HepG2 (cell line): ENCODE data around the gene TRAK1. TPM values are rescaled to one million over a fixed set of nuclear protein-coding genes. Genes with fewer than 3 reads are reported as not detected.
A peak's percentile ranks its signal among the peaks of the same experiment; 100 is the strongest.

Experiments
- EED ChIP-seq: sonication (generic); formaldehyde crosslinking; IDR thresholded peaks from 2 replicates; pipeline ENCODE4 v1.5.0; 2020; ENCODE audit warnings: mild to moderate bottlenecking, missing genetic modification reagents
- EHMT2 ChIP-seq: fragments of 200-600 bp; sonication (generic); IDR thresholded peaks from 2 replicates; pipeline ENCODE4 v1.7.0; 2017; ENCODE audit warnings: antibody characterized with exemption, low read depth, low read length, borderline replicate concordance
- FOSL1 ChIP-seq: sonication (generic); formaldehyde crosslinking; IDR thresholded peaks from 2 replicates; pipeline ENCODE4 v1.9.0; 2021; ENCODE audit warnings: missing genetic modification reagents, borderline replicate concordance
- FOXA1 ChIP-seq, 2 experiments: fragments of 450-650 bp in 1 of 2; sonication (generic) in 1 of 2; formaldehyde crosslinking in 1 of 2; IDR thresholded peaks; 2 replicates each; pipeline versions ENCODE4 v1.4.0 to v1.6.1; 2016 to 2020; ENCODE audit warnings: missing genetic modification reagents in 1 of 2
- GABPA ChIP-seq, 2 experiments: IDR thresholded peaks; 2 replicates each; pipeline ENCODE4 v1.6.1; 2011 to 2016; ENCODE audit warnings: low read depth in 2 of 2, low read length in 1 of 2, missing biosample characterization in 1 of 2, missing genetic modification characterization in 1 of 2
- GLI4 ChIP-seq: sonication (generic); formaldehyde crosslinking; IDR thresholded peaks from 2 replicates; pipeline ENCODE4 v1.5.1; 2020; ENCODE audit warnings: missing genetic modification reagents, mild to moderate bottlenecking, moderate library complexity, borderline replicate concordance
- HNF4A ChIP-seq: sonication (generic); formaldehyde crosslinking; IDR thresholded peaks from 2 replicates; pipeline ENCODE4 v1.4.0; 2020; ENCODE audit warnings: missing genetic modification reagents
- MIXL1 ChIP-seq: IDR thresholded peaks from 2 replicates; pipeline ENCODE4 v1.6.1; 2016
- RARA ChIP-seq: IDR thresholded peaks from 2 replicates; pipeline ENCODE4 v1.6.1; 2016; ENCODE audit warnings: missing genetic modification reagents, missing compliant biosample characterization
- TBX2 ChIP-seq: sonication (generic); formaldehyde crosslinking; IDR thresholded peaks from 2 replicates; pipeline ENCODE4 v1.5.0; 2020; ENCODE audit warnings: missing genetic modification reagents, mild to moderate bottlenecking, borderline replicate concordance
- THAP11 ChIP-seq: IDR thresholded peaks from 2 replicates; pipeline ENCODE4 v1.6.1; 2016; ENCODE audit warnings: missing biosample characterization, missing genetic modification reagents
- ZFP36 ChIP-seq: fragments of 150-350 bp; IDR thresholded peaks from 2 replicates; pipeline ENCODE4 v1.6.1; 2018; ENCODE audit warnings: borderline replicate concordance, low read length, low read depth; ENCODE audit not compliant: partially characterized antibody
- ZMYM2 ChIP-seq: sonication (generic); formaldehyde crosslinking; IDR thresholded peaks from 2 replicates; pipeline ENCODE4 v1.8.0; 2022; ENCODE audit warnings: mild to moderate bottlenecking, missing genetic modification reagents
- ZNF619 ChIP-seq: sonication (generic); formaldehyde crosslinking; IDR thresholded peaks from 2 replicates; pipeline ENCODE4 v1.4.0; 2020; ENCODE audit warnings: mild to moderate bottlenecking, missing genetic modification reagents
- ZNF660 ChIP-seq: sonication (generic); formaldehyde crosslinking; IDR thresholded peaks from 2 replicates; pipeline ENCODE4 v1.5.1; 2020; ENCODE audit warnings: mild to moderate bottlenecking, low read depth, missing genetic modification reagents, borderline replicate concordance
- ZSCAN25 ChIP-seq: sonication (generic); formaldehyde crosslinking; IDR thresholded peaks from 2 replicates; pipeline ENCODE4 v1.8.0; 2022; ENCODE audit warnings: mild to moderate bottlenecking, missing genetic modification reagents
- ZSCAN31 ChIP-seq: sonication (generic); formaldehyde crosslinking; IDR thresholded peaks from 2 replicates; pipeline ENCODE4 v1.5.0; 2020; ENCODE audit warnings: low read depth, mild to moderate bottlenecking, missing genetic modification reagents
- polyA plus RNA-seq, 8 experiments: library from polyadenylated mRNA; depleted of rRNA in 3 of 8; stranded (reverse) in 7 of 8; unstranded in 1 of 8; fragments of >200 nt; fragmentation: Illumina TruSeq in 4 of 8; extraction: Trizol in 4 of 8; gene quantifications; 2 replicates each; pipeline versions ENCODE4 v1.2.1 to v1.2.3, GENCODE V29; 2011 to 2016; ENCODE audit warnings: low read depth in 4 of 8, missing spikeins in 1 of 8, mixed read lengths in 1 of 8; ENCODE audit not compliant: insufficient read depth in 1 of 8
- total RNA-seq, 5 experiments: library from RNA; depleted of rRNA; stranded (reverse); fragments of >200 nt; fragmentation: Illumina TruSeq; extraction: Trizol; gene quantifications; 2 replicates each; pipeline ENCODE4 v1.2.3, GENCODE V29; 2016; ENCODE audit warnings: low read depth in 1 of 5
- TF ChIP-seq, protein P1 (sequence below): sonication (generic); formaldehyde crosslinking; IDR thresholded peaks from 2 replicates; pipeline ENCODE4 v1.4.0; 2020; ENCODE audit warnings: missing genetic modification reagents
- TF ChIP-seq, protein P2 (sequence below): sonication (generic); formaldehyde crosslinking; IDR thresholded peaks from 2 replicates; pipeline ENCODE4 v1.5.0; 2020; ENCODE audit warnings: missing genetic modification reagents
- TF ChIP-seq, protein P3 (sequence below): sonication (generic); formaldehyde crosslinking; IDR thresholded peaks from 2 replicates; pipeline ENCODE4 v1.5.0; 2020; ENCODE audit warnings: missing genetic modification reagents, mild to moderate bottlenecking, borderline replicate concordance
- TF ChIP-seq, protein P4 (sequence below): sonication (generic); formaldehyde crosslinking; IDR thresholded peaks from 2 replicates; pipeline ENCODE4 v1.4.0; 2020; ENCODE audit warnings: low read depth, mild to moderate bottlenecking, missing genetic modification reagents
- TF ChIP-seq, protein P5 (sequence below): sonication (generic); formaldehyde crosslinking; IDR thresholded peaks from 2 replicates; pipeline ENCODE4 v1.4.0; 2020; ENCODE audit warnings: missing genetic modification reagents, borderline replicate concordance

TRAK1 gene
- total and polyA plus RNA-seq, 2 of the 13 experiments (the other 11 are each of a cell fraction or from before 2014, with no cell fraction given) = 20.5 to 46.6 TPM

DNA sequence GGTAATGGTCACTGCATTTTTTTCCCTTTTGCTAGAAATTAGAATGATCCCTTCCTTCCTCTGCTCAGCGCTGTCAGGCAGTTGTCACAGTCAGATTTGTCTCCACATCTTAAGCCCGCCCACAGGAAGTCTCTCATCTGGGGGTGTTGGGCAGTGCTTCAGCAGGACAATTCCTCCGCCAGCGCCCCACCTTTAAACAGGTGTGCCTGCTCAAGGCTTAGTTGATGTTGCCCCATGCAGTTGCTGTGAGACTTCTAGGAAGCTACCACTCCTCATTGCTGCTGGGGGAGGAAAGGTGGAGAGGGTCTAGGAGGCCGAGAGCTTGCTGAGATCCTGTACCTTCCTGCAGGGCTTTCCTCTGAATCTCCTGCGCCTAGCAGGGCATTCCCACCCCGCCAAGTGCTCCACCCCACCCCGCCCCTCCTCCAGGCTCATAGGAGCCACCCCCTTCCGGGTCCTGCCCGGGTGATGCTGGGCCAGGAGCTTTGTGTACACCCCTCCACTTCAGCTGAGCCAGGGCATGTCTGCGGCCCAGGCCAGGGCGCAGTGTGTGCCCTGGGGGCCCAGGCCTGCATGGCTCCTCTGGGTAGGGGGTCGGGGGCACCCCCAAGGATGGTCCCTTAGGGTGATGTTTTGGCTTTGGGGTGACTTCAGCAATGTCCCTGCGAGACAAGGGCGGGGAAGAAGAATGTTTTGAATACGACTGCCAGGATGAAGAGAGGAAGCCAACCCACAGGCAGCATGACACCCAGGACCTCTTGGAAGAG lies 68.7 kb downstream of the TRAK1 start (continued):
- TF ChIP-seq, protein P1, sequence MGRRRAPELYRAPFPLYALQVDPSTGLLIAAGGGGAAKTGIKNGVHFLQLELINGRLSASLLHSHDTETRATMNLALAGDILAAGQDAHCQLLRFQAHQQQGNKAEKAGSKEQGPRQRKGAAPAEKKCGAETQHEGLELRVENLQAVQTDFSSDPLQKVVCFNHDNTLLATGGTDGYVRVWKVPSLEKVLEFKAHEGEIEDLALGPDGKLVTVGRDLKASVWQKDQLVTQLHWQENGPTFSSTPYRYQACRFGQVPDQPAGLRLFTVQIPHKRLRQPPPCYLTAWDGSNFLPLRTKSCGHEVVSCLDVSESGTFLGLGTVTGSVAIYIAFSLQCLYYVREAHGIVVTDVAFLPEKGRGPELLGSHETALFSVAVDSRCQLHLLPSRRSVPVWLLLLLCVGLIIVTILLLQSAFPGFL (CRISPR knock-in tag) = no peak
- TF ChIP-seq FOXA1 (IDR thresholded peaks at IDR 0.05) (no peak), FOXA1 (CRISPR knock-in tag; IDR thresholded peaks at IDR 0.05) (peak; percentile 79), ZSCAN25 (CRISPR knock-in tag) (no peak), ZFP36 (no peak), GABPA (IDR thresholded peaks at IDR 0.05; ENCODE audit: low read depth, low read length) (no peak; the same call in 1 of the 2 replicates), GABPA (CRISPR knock-in tag; IDR thresholded peaks at IDR 0.05; ENCODE audit: low read depth) (peak; percentile 66), FOSL1 (CRISPR knock-in tag) (no peak), ZNF660 (CRISPR knock-in tag) (no peak), GLI4 (CRISPR knock-in tag) (no peak), THAP11 (peak; percentile 40; the same call in 1 of the 2 replicates), HNF4A (CRISPR knock-in tag) (no peak), ZNF619 (CRISPR knock-in tag) (0 out of 2 replicates have a peak, but pooled peaks have one; percentile 42), ZMYM2 (CRISPR knock-in tag) (no peak), TBX2 (CRISPR knock-in tag) (peak; percentile 63), RARA (CRISPR knock-in tag) (no peak), MIXL1 (CRISPR knock-in tag) (no peak), ZSCAN31 (CRISPR knock-in tag) (no peak), EHMT2 (no peak), EED (CRISPR knock-in tag) (no peak)
- TF ChIP-seq, protein P2, sequence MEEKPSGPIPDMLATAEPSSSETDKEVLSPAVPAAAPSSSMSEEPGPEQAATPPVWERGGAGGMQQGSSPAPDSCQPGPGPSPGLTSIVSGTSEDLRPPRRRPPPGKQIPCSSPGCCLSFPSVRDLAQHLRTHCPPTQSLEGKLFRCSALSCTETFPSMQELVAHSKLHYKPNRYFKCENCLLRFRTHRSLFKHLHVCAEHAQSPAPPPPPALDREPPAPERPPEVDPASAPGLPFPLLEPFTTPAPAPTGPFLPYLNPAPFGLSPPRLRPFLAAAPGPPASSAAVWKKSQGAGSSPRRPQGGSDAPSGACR (CRISPR knock-in tag) = no peak
- TF ChIP-seq, protein P3, sequence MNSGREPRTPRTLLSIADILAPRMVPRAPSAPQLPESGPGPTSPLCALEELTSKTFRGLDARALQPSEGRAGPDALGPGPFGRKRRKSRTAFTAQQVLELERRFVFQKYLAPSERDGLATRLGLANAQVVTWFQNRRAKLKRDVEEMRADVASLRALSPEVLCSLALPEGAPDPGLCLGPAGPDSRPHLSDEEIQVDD (CRISPR knock-in tag) = no peak
- TF ChIP-seq, protein P4, sequence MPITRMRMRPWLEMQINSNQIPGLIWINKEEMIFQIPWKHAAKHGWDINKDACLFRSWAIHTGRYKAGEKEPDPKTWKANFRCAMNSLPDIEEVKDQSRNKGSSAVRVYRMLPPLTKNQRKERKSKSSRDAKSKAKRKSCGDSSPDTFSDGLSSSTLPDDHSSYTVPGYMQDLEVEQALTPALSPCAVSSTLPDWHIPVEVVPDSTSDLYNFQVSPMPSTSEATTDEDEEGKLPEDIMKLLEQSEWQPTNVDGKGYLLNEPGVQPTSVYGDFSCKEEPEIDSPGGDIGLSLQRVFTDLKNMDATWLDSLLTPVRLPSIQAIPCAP (CRISPR knock-in tag) = no peak
- TF ChIP-seq, protein P5, sequence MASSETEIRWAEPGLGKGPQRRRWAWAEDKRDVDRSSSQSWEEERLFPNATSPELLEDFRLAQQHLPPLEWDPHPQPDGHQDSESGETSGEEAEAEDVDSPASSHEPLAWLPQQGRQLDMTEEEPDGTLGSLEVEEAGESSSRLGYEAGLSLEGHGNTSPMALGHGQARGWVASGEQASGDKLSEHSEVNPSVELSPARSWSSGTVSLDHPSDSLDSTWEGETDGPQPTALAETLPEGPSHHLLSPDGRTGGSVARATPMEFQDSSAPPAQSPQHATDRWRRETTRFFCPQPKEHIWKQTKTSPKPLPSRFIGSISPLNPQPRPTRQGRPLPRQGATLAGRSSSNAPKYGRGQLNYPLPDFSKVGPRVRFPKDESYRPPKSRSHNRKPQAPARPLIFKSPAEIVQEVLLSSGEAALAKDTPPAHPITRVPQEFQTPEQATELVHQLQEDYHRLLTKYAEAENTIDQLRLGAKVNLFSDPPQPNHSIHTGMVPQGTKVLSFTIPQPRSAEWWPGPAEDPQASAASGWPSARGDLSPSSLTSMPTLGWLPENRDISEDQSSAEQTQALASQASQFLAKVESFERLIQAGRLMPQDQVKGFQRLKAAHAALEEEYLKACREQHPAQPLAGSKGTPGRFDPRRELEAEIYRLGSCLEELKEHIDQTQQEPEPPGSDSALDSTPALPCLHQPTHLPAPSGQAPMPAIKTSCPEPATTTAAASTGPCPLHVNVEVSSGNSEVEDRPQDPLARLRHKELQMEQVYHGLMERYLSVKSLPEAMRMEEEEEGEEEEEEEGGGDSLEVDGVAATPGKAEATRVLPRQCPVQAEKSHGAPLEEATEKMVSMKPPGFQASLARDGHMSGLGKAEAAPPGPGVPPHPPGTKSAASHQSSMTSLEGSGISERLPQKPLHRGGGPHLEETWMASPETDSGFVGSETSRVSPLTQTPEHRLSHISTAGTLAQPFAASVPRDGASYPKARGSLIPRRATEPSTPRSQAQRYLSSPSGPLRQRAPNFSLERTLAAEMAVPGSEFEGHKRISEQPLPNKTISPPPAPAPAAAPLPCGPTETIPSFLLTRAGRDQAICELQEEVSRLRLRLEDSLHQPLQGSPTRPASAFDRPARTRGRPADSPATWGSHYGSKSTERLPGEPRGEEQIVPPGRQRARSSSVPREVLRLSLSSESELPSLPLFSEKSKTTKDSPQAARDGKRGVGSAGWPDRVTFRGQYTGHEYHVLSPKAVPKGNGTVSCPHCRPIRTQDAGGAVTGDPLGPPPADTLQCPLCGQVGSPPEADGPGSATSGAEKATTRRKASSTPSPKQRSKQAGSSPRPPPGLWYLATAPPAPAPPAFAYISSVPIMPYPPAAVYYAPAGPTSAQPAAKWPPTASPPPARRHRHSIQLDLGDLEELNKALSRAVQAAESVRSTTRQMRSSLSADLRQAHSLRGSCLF (CRISPR knock-in tag) = no peak
